ENCODE results near the gene TUBB2A. TPM values are rescaled to one million over a fixed set of nuclear protein-coding genes. Genes with fewer than 3 reads are reported as not detected.
"Not testable (repeated sequence)": the region's sequence is repeated elsewhere in the genome, so short reads cannot be mapped to it uniquely, and the experiment has no call there.

Gene TUBB2A
- total RNA-seq, 1 donor from 2014 or later = 18.3 TPM

GRCh38 chr6:3176562-3177355 is 19.4 kb upstream of the TUBB2A start:
- intact Hi-C loops (cut with DNase I) = no loop called here
- Histone ChIP-seq H3K27ac (no peak overlapping the region), H3K4me1 (no peaks in the 10 kb centered on the region), H3K27me3 (ENCODE audit: low read depth) (no peaks in the 10 kb centered on the region), H3K4me3 (no peak overlapping the region), H3K9me3 (no peaks in the 10 kb centered on the region), H3K36me3 (no peaks in the 10 kb centered on the region)
- no peak for DNase-seq
- TF ChIP-seq, protein P1, sequence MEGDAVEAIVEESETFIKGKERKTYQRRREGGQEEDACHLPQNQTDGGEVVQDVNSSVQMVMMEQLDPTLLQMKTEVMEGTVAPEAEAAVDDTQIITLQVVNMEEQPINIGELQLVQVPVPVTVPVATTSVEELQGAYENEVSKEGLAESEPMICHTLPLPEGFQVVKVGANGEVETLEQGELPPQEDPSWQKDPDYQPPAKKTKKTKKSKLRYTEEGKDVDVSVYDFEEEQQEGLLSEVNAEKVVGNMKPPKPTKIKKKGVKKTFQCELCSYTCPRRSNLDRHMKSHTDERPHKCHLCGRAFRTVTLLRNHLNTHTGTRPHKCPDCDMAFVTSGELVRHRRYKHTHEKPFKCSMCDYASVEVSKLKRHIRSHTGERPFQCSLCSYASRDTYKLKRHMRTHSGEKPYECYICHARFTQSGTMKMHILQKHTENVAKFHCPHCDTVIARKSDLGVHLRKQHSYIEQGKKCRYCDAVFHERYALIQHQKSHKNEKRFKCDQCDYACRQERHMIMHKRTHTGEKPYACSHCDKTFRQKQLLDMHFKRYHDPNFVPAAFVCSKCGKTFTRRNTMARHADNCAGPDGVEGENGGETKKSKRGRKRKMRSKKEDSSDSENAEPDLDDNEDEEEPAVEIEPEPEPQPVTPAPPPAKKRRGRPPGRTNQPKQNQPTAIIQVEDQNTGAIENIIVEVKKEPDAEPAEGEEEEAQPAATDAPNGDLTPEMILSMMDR (IDR thresholded peaks at IDR 0.05) = no peak
- ATAC-seq = peak in 1 of 2 donors; percentile 11

- DNase-seq (no peak), ATAC-seq (no peak)
- intact Hi-C loops (cut with DNase I) = no loop called here
- no peaks in the 10 kb centered on the region for H3K36me3 ChIP-seq
- no peak overlapping the region for H3K27ac ChIP-seq
- H3K4me3 ChIP-seq = no peak overlapping the region
- no peaks in the 10 kb centered on the region for H3K9me3 ChIP-seq
- TF ChIP-seq, protein P1 (IDR thresholded peaks at IDR 0.05) = no peak
- no peaks in the 10 kb centered on the region for H3K27me3 ChIP-seq (ENCODE audit: low read depth)
- H3K4me1 ChIP-seq = no peaks in the 10 kb centered on the region
Measured at GRCh38 chr6:3175715-3176402, 18.5 kb upstream of the TUBB2A start.

GRCh38 chr6:3173636-3174089 is 16.3 kb upstream of the TUBB2A start:
- H3K9me3 ChIP-seq; H3K4me3 ChIP-seq; ATAC-seq; H3K27me3 ChIP-seq (ENCODE audit: low read depth); DNase-seq; H3K27ac ChIP-seq; H3K36me3 ChIP-seq; H3K4me1 ChIP-seq; intact Hi-C loops (cut with DNase I): not testable (repeated sequence)

GRCh38 chr6:3172789-3173188 is 15.4 kb upstream of the TUBB2A start:
- DNase-seq; H3K36me3 ChIP-seq; H3K4me3 ChIP-seq; ATAC-seq; H3K27me3 ChIP-seq (ENCODE audit: low read depth); intact Hi-C loops (cut with DNase I); H3K9me3 ChIP-seq; H3K4me1 ChIP-seq; H3K27ac ChIP-seq: not testable (repeated sequence)

GRCh38 chr6:3171313-3172175 is 14.2 kb upstream of the TUBB2A start:
- H3K4me3 ChIP-seq; ATAC-seq; H3K36me3 ChIP-seq; DNase-seq; intact Hi-C loops (cut with DNase I); H3K9me3 ChIP-seq; H3K27me3 ChIP-seq (ENCODE audit: low read depth); H3K4me1 ChIP-seq; H3K27ac ChIP-seq: not testable (repeated sequence)

GRCh38 chr6:3170676-3171075 is 13.3 kb upstream of the TUBB2A start:
- DNase-seq; H3K27ac ChIP-seq; H3K36me3 ChIP-seq; H3K4me1 ChIP-seq; H3K4me3 ChIP-seq; H3K9me3 ChIP-seq; intact Hi-C loops (cut with DNase I); H3K27me3 ChIP-seq (ENCODE audit: low read depth); ATAC-seq: not testable (repeated sequence)

DNA sequence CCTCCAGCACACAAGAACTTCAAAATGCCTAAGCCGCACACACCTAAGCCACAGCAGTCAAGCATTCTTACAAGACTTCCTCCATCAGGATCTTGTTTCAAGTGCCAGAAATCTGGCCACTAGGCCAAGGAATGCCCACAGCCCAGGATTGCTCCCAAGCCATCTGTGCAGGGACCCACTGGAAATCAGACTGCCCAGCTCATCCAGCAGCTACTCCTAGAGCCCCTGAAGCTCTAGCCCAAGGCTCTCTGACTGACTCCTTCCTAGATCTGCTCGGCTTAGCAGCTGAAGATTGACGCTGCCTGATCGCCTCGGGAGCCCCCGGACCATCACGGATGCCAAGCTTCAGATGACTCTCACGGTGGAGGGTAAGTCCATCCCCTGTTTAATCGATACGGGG is 10.7 kb upstream of the TUBB2A start:
- H3K4me1 ChIP-seq; H3K36me3 ChIP-seq; H3K27me3 ChIP-seq (ENCODE audit: low read depth); H3K9me3 ChIP-seq; intact Hi-C loops (cut with DNase I); H3K27ac ChIP-seq; ATAC-seq; H3K4me3 ChIP-seq; DNase-seq: not testable (repeated sequence)

DNA sequence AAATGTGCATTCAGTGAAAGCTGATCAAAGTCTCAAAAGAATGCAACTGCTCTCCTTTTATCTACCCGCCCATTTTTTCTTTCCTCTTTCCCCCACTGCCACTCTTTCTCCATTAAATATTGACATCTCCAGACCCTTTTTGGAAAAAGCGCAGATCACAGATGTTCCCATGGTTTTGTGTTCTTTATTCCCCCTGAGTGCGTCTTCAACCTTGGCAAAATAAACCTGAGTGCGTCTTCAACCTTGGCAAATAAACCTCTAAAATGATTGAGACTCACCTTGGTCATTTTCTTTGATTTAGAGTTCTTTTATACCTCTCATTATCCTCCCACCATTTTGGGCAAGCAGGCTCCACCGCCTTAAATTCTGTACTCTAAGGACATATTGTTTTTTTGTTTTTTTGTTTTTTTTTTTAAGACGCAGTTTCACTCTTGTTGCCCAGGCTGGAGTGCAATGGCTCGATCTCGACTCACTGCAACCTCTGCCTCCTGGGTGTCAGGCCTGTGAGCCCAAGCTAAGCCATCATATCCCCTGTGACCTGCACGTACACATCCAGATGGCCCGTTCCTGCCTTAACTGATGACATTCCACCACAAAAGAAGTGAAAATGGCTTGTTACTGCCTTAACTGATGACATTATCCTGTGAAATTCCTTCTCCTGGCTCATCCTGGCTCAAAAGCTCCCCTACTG is 9.3 kb upstream of the TUBB2A start:
- H3K9me3 ChIP-seq; H3K4me3 ChIP-seq; DNase-seq; H3K27me3 ChIP-seq (ENCODE audit: low read depth); ATAC-seq; H3K4me1 ChIP-seq; H3K36me3 ChIP-seq; intact Hi-C loops (cut with DNase I); H3K27ac ChIP-seq: not testable (repeated sequence)
